GM18519 (cell line): ENCODE measurements around the gene CIITA.

Experiments used
- ATAC-seq: cut with Tn5 transposase; IDR thresholded peaks from one replicate; pipeline ENCODE4 v1.9.1; 2021; ENCODE audit warnings: mild to moderate bottlenecking, moderate library complexity; ENCODE audit not compliant: unreplicated experiment, low FRiP score

The CIITA gene

DNA sequence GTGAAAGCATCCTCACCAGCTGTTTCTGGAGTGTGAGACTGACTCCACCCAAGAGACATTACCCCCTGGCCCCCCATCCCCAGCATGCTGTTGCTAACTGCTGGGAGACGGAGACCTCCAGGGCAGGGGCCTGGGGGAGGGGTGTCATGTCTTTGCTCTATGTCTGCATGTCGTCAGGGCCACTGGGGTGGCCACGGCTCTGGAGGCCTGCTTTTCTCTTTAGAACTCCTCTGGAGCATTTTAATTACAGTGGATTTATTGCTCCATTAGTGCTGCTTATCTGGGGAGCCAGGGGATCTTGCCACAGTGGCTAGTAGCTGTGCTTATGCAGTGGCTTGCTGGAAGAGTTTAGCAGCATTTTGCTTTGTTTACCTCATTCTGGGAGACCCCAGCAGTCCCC is 99.6 kb downstream of the CIITA start:
- no peak for ATAC-seq

DNA sequence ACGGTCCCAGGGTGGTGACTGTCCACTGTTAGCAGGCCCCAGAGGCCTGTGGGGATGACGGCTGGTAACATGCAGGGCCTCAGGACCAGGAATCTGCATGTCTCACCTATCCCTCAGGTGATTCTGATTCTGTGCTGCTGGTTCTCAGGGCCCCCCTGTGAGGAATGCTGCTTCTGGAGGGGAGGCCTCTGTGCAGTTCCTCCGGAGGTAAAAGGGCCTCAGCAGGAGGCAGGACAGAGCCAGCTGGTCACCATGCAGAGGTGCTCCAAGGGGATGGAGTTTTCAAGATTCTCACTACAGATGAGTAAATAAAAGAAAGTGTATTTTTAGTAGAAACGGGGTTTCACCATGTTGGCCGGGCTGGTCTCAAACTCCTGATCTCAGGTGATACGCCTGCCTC is 101.1 kb downstream of the CIITA start:
- ATAC-seq, result no peak

DNA sequence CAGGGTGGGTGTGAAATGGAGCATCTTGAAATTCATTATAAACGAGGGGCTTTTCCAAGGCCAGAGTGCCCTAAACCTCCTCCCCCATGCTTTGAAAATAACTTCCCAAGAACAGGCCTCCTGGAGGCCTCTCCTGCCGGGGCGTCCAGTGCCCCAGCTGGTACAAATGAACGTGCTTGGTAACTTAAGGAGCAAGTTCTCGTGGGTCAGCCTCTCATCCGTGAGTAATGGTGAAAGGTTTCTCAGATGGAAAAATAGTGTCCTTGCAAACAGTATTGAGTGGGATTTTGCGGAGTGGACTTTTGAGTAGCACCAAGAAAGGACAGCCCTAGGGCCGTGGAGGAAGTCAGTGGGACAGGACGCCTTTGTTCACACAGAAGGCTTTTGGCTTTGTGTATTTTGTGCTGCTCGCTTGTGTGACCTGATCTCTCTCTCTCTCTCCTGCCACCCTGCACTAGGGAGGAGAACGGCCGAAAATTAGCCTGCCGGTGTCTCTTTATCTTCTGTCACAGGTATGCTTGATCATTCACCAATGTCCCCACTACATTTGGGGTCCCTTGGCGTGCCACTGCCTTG is 102.0 kb downstream of the CIITA start:
- no peak for ATAC-seq

DNA sequence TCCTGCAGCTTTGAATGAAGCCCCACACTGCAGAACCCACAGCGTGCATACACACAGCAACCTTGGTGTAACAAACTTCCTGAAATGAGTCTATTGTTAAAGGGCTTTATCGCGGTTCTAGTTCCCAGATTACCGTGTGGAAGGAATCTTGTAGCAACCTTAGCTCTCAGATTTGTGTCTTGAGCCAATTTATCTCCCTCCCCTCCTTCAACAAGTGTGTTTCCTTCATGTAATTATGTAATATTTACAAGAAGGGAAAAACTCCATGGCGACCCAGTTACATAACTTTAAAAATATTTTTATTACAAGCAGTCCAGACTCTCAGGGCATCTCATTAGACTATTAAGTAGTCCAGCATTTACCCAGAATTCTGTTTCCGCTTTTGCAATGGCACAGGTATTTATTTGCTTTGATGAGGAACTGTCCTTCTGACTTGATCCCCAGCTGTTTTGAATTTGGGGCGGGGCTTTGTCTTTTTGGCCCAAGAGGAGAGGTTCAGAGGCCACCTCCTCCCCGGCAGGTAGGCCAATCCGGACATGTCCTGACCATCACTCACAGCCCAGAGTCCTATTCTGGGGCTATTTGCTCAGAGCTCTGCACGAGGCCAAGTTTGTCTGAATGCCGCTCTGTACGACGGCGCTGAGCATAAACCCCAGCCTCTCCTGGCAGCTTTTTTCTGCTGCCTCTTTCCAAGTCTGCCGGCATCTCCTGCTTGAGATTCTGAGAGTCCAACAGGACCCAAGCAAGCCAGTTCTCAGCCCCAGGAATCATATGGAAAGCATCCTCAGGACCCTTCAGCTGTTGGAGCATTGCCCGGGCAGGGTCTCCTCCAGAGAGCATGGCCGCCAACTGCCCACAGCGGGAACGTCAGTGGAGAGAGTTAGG is 103.0 kb downstream of the CIITA start:
- no peak for ATAC-seq

DNA sequence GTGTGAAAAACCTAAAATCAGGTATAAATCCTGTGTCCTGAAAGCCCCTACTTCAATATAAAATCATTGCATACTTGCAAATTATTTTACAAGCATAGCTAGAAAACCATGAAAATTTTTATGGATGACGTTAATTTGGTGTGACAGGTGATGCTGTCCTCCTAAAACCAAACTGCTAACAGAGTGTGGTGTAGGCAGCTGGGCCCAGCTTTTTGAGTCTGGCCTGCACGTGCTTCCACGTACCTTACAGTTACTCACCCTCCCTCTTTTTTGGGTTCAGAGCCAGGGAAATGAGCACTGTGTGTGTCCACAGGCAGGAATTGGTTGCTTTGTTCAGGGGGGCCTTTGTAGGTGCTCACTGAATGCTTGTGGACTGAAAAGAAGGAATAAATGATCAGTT is 103.8 kb downstream of the CIITA start:
- no peak for ATAC-seq

DNA sequence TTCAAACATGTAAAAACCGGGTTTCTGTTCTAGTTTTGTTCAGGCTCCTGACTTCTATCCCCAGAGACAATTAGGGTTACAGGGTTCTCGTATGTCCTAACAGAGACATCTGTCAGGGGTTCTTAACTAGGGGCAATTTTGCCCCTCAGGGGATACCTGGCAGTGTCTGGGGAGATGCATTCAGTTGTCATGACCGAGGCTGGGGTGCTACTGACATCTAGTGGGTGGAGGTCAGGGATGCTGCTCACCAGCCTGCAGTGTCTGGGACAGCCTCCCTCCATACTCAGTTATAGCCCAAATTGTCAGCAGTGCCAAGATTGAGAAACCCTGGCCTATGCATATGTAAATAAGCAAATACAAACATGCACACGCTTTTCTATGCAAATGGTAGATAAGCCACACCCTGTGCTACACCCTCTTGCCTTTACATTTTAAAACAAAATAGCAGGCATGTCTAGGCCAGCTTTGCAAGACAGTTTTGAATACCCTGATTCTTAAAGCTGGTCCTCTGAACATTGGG is 104.8 kb downstream of the CIITA start:
- no peak for ATAC-seq

DNA sequence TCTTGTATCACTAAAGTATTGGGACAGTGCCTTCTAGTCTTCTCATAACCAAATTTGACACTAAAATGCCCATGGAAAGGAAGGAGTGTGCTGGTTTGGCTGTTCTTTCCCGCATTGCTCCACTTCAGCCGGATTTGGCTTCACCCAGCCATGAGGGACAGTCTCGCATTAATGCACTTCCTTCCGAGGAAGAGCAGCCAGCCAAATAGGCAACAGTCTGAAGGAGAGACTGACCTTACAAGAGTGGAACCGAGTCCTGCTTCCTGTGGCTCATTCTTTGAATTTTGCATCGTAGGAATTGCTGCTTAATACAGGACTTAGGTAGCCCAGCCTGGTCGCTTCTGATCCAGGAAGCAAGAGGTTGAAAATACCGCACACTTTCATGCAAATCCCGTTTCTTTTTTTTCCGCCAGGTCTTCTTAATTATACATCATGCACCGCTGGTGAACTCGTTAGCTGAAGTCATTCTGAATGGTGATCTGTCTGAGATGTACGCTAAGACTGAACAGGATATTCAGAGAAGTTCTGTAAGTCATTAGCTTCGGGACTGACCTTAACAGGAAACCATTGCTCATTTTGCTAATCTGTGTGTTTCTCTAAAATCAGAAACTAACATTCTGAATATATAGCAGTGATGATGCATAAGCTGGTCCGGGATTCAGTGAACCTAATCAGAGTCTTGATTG is 105.6 kb downstream of the CIITA start:
- no peak for ATAC-seq

DNA sequence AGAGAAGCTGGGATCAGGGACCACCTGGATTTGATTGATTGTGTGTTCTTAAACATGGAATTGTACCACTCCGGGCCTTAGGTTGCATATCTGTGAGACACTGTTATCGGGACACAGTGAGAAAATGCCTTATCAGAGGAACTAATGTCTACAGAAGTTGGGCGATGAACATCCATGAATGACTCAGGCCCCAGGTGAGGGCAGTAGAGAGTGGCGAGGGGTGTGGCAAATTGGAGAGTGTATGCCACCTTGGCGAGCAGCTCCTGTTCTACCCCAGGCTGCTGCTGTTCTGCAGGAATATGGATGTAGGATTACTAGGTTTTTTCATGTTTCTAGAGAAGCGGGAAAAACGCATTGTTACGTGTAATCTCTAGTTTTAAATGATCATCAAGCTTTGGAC is 106.2 kb downstream of the CIITA start:
- ATAC-seq, result no peak

DNA sequence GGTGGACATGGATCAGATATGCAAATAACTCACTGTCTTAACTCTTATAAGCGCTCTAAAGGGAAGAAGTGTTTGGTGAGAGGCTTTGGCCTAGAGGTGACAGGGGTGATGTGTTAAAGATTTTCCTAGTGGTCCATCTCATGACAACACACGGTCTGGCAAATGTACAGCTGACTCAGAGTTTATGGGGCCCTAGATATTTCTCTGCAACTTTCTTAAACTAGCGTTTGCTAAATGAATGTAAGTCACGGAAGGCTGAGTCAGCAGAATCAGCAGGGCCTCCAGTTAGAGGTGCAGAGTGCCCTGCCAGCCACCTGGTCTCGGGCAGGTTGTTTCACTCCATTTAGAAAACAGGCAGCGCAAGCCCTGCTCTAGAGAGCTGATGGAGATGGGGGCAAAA is 107.5 kb downstream of the CIITA start:
- ATAC-seq, result no peak
